Renal pelvis (tissue), 4 donors: ENCODE measurements around the gene ERCC6L2. TPM values are rescaled to one million over a fixed set of nuclear protein-coding genes. Genes with fewer than 3 reads are reported as not detected.
A peak's percentile ranks its signal among the peaks of the same experiment; 100 is the strongest.

ENCODE experiments used
- DNase-seq: peaks from one replicate; pipeline ENCODE4 v3.0.0-alpha.2; 2013
- polyA plus RNA-seq, 3 donors: library from polyadenylated mRNA; unstranded; fragments of 120-200 nt; gene quantifications; one replicate each; pipeline ENCODE4 v1.2.1, GENCODE V29; 2013; ENCODE audit not compliant: insufficient read length in 3 of 3

The ERCC6L2 gene
- polyA plus RNA-seq, 3 donors, result 40.1 to 46.0 (median 41.8) TPM

DNA sequence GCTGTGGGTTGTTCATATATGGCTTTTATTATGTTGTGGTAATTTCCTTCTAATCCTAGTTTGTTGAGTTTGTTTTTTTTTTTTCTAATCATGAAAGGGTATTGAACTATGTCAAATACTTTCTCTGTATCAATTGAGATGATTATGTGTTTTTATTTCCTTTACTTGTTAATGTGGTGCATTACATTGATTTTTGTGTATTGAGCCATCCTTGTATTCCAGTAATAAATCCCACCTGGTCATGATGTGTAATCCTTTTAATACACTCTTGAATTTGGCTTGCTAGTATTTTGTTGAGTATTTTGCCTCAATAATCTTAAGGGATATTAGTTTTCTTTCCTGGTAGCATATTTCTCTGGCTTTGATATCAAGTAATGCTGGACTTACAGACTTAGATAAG is 13.1 kb upstream of the ERCC6L2 start:
- DNase-seq, result no peak

DNA sequence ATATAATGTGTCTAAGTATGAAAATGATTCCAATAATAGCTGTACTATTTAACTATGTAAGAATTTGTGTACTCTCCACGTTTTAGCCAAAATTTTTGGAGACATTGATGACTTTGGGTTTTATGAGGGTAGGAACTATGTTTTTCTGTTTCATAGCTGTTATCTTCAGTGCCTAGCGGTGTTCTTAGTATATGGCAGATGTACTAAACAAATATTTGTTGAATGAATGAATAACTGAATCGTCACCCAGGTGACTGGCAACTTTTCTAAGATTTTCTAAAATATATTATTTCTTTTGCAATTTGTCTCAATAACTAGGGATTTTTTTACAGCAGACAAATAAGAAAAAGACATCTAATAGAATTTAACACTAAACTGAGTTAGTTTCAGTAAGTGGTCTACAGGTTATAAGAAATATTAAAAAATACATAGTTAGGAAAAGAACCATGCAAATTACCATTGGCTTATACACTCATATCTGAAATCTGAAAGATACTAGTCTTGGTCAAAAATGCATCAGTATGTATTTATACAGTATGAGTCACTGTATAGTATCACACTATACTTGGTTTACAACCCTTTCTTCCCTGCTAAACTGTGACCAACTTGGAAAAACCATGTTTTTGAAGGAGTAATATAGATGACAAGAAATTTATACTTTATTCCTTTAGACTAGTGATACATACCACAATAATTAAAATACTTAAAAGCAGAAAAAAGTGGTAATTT is 10.5 kb upstream of the ERCC6L2 start:
- DNase-seq, result no peak

DNA sequence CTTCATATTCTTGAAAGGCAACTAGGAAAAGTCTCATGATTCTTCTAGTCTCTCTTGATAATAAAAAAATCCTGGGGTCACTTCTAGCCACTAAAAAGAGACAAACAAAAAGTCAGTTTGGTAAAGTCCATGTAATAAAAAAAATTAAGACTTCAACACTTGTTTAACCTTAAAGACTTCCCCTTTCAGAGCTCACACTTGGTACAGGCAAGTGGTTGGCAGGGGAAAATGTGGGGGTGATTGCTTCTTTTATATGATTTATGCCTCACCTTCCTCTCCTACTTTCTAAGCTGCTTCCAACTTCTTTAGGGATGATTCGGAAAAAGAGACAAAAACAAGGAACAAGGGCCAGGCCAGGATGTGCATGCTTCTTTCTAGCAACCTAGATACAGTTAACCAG is 5.1 kb upstream of the ERCC6L2 start:
- no peak for DNase-seq

DNA sequence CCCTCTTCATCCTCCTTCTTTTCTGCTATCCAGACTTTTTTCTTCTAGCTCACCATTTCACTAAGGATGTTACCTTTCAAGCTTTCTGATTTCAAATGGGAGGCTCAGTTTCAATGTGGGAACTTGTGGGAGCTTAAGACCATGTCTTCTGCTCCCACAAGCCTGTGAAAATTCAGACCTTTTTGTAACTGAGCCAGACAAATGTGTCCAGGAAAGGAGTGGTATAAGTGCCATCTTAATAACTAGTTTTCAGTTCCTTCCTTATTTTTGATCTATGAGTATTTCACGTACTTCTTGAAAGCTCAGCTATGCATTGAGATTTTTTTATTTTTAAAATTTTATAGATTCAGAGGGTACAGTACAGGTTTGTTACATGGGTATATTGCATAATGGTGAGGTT is 4.6 kb upstream of the ERCC6L2 start:
- DNase-seq, result no peak

- DNase-seq, result no peak
These were observed 1.0 kb upstream of the ERCC6L2 start for GRCh38 chr9:95874303-95874988.

- no peak for DNase-seq
These were observed 544 bp upstream of the ERCC6L2 start for GRCh38 chr9:95874989-95875304.

- DNase-seq, result no peak
These were observed 600 bp downstream of the ERCC6L2 start for GRCh38 chr9:95876138-95876444.

DNA sequence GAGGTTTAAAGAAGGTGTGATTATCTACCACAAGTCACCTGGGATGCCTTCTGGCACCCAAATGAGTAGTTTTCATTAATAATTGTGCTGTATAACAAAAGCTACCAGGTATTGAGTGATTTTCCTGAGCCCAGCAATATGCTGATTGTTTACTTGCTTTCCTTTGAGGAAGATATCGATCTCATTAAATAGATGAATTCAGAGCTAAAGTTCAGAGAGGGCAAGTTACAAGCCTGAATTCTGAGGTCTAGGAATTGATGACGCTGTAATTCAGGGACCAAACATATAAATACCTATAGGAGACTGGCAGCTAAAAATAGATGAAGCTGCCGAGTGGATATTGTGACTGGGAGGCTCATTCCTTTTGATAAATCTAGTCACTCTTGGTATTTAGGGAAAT is 1.1 kb downstream of the ERCC6L2 start:
- DNase-seq, result no peak

DNA sequence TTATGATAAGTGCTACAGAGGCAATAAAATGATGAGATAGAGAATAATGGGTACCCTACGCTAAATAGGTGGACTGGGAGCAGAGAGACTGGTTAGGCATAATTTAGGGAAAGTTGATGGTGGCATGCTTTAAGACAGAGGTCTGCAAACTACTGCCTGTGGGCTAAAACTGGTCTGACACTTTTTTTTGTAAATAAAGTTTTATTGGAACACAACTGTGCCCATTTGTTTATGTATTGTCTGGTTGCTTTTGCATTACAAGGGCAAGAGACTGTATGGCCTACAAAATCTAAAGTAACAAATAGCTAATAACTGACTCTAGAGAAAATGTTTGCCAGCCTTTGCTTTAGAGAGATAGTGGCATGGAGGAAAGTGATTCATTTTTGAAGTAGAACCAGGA is 2.5 kb downstream of the ERCC6L2 start:
- DNase-seq, result no peak

DNA sequence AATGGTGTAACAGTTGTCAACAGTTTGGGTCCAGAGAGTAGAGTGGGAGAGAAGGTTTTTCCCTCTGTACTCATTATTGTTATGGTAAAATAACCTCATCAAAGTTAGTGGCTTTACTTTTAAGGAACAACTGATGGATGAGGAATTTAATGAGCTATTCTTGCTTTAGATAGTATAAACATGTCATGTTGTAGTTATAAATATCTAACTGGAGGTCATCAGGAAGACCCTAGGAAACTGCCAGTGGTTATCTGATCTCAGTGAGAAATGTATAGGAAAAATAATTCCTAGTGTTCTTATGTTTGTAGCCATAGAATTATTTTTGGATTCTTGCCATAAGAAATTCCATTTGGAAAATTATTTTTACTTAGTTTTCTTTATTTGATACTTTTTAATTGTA is 4.1 kb downstream of the ERCC6L2 start:
- DNase-seq, result no peak

DNA sequence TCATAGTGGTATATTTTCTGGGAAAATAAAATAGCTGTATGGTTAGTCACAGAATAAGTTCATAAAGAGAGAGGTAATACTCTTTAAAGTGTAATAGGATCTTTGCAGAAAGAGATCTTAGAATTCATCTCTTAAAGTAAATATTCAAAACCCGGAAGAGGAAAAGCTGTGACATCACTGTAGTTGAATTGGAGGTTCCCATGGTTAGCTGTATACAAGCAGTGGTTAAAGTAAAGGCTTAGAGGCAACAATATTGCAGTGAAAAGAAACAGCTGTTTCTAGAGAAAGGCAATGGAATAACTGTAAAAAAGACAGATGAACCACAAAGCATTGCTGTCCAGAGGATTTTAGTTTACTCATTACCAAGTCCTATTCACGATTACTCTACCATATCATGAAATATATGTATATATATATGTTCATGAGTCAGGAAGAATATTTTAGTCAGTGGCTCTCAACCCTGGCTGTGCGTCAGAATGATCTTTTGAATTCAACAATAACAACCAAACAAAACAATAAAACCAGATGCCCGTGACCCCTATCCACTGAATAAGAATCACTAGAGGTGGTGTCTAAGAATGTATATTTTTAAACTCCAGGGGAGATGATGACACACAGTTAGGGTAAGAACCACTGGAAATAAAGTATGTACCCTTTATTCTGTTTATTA is 4.7 kb downstream of the ERCC6L2 start:
- peak; percentile 82 for DNase-seq

DNA sequence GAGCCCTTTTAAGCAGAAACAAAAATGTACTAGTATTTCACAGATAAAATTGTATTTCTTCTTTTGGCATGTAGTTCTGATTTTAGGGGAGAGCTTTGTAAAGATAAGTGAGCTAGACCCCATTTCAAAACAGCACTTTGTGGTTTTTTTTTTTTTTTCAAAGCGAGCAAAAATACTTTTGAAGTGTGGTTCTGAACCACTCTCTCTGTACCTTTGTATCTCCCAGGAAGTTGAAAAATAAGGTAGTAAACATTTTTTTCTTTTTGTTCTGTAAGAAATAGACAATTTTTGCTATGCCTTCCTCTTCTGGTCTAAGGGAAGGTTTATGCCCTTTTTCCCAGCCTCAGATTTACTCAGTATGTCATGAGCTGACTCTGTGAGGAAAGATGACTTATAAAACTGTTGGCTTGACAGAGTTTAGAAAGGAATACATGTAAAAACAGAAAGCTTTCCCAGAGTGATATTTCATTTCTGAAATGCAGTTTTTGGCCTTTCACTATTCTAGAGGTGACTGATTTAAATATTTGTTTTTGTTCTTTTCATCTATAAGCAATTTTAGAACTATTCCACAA is 12.5 kb downstream of the ERCC6L2 start:
- no peak for DNase-seq

GRCh38 chr9:95890594-95890993 is 15.1 kb downstream of the ERCC6L2 start:
- DNase-seq, result no peak

- DNase-seq, result no peak
These were observed 15.7 kb downstream of the ERCC6L2 start for GRCh38 chr9:95891067-95891671.

DNA sequence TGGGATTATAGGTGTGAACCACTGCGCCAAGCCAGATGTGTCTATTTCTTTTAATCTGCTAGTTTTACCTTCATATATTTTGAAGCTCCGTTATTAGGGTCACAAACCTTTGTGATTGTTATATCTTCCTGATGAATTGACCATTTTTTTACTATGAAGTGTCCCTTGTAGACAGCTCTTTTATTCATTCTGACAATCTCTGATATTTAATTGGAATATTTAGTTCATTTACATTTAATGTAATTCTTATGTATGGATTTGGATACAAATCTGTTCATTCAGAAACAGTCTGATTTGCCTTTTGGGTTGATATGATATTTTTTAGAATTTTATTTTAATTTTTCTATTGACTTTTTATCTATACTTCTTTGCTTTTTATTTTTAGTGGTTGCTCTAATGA is 17.2 kb downstream of the ERCC6L2 start:
- DNase-seq, result no peak

DNA sequence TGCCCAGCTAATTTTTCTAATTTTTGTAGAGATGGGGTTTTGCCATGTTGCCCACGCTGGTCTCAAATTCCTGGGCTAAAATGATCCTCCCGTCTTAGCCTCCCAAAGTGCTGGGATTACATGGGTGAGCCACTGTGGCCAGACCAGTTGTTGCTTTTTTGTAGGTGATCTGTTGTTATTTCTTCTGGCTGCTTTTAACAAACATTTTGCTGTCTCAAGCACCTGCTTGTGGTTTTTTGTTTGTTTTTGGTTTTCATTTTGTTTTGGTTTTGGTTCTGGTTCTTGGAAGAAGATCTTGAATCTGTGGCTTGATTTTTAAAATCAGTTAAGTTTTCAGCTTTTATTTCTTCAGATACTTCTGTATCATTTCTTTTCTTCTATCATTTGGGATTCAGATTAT is 21.1 kb downstream of the ERCC6L2 start:
- DNase-seq, result no peak

DNA sequence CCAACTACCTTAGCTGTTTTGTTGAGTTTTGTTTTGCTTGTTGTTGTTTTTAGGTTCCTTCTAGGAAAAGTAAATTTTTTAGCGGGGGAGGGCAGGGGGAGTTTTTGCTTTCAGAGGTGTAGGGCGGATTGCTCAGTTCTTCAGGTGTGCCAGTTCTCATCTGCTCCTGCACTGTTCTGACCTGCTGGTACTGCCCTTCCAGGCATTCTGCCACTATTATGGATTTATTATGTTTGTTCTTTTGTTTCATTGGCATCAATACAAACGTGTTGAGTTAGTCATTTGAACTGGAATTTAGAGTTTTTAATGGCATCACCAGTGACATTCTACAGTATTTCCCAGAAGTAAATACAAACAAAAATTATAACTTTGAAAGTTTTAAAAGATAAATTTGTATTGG is 26.0 kb downstream of the ERCC6L2 start:
- no peak for DNase-seq

GRCh38 chr9:95903398-95903797 is 27.9 kb downstream of the ERCC6L2 start:
- no peak for DNase-seq

DNA sequence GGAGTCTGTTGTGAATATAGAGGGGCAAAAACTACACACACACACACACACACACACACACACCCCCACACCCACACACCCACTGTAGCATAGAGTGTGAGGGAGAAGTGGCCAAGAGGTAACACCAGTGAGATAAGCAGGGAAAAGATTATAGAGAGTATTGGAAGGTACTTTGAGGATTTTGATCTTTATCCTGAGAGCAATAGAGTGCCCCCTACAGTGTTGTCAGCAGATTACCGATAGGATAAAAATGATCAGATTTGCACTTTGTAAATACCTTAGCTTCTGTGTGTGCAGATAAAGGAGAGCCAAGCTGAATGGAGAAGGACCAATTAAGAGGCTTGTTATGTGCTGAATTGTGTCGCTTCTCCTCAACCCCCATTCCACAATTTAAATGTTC is 32.3 kb downstream of the ERCC6L2 start:
- no peak for DNase-seq

GRCh38 chr9:95910023-95910707 is 34.7 kb downstream of the ERCC6L2 start:
- no peak for DNase-seq

DNA sequence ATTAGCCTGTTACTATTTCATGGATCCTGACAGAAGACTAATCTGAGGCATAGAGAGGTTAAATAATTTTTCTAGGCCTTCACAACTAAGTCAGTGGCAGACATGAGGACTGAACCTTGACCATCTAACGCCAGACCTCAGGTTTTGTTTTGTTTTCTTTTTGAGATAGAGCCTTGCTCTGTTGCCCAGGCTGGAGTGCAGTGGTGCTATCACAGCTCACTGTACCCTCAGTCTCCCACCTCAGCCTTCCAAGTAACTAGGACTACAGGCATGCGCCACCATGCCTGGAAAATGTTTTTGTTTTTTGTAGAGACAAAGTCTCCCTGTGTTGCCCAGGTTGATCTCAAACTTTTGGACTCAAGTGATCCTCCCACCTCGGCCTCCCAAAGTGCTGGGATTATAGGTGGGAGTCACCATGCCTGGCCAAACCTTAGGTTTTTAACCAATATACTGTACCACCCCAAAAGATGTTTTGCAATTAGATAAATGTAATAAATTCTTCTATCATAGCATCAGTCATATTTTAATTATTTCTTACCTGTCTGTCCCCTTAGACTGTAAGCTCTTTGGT is 35.4 kb downstream of the ERCC6L2 start:
- DNase-seq, result no peak

GRCh38 chr9:95912773-95913172 is 37.3 kb downstream of the ERCC6L2 start:
- DNase-seq, result no peak
